IMR-90 (cell line): Measurements from ENCODE around the gene NDUFS7.

ENCODE experiments used
- BHLHE40 ChIP-seq: fragments of 150-350 bp; IDR thresholded peaks from 2 replicates; pipeline ENCODE4 v1.6.1; 2016; ENCODE audit warnings: mild to moderate bottlenecking, low read depth, low read length
- CTCF ChIP-seq: conservative IDR thresholded peaks from 2 replicates; pipeline ENCODE4 v1.5.1; 2012; ENCODE audit warnings: mild to moderate bottlenecking, low read depth, low read length, improper control_type of control experiment
- MAZ ChIP-seq: IDR thresholded peaks from 2 replicates; pipeline ENCODE4 v1.6.1; 2012; ENCODE audit warnings: low read depth, mild to moderate bottlenecking, low read length, improper control_type of control experiment, moderate library complexity, borderline replicate concordance
- MXI1 ChIP-seq: IDR thresholded peaks from 2 replicates; pipeline ENCODE4 v1.6.1; 2012; ENCODE audit warnings: low read depth, mild to moderate bottlenecking, low read length, moderate library complexity, borderline replicate concordance
- POLR2A ChIP-seq: IDR thresholded peaks from 2 replicates; pipeline ENCODE4 v1.6.1; 2012; ENCODE audit warnings: mild to moderate bottlenecking, low read depth, low read length
- RAD21 ChIP-seq: IDR thresholded peaks from 2 replicates; pipeline ENCODE4 v1.6.1; 2012; ENCODE audit warnings: low read length, improper control_type of control experiment
- RCOR1 ChIP-seq: IDR thresholded peaks from 2 replicates; pipeline ENCODE4 v1.6.1; 2012; ENCODE audit warnings: mild to moderate bottlenecking, low read length, improper control_type of control experiment; ENCODE audit not compliant: insufficient replicate concordance
- SMC3 ChIP-seq: fragments of 150-350 bp; IDR thresholded peaks from 2 replicates; pipeline ENCODE4 v1.6.1; 2016; ENCODE audit warnings: low read depth, mild to moderate bottlenecking, antibody characterized with exemption, low read length, moderate library complexity
- USF2 ChIP-seq: fragments of 150-350 bp; IDR thresholded peaks from 2 replicates; pipeline ENCODE4 v1.6.1; 2017; ENCODE audit warnings: mild to moderate bottlenecking, antibody characterized with exemption, low read length, low read depth

- no peak for TF ChIP-seq CTCF
- no peak for TF ChIP-seq RCOR1
- TF ChIP-seq POLR2A = no peak
- no peak for TF ChIP-seq BHLHE40
- no peak for TF ChIP-seq SMC3
- TF ChIP-seq RAD21 = no peak
- no peak for TF ChIP-seq MXI1
- no peak for TF ChIP-seq MAZ
- no peak for TF ChIP-seq USF2
These were observed 4.3 kb downstream of the NDUFS7 start for GRCh38 chr19:1387684-1388636.
